ENCODE measurements around the gene SLC19A1.
"Not testable (repeated sequence)": the region's sequence is repeated elsewhere in the genome, so short reads cannot be mapped to it uniquely, and the experiment has no call there.

The SLC19A1 gene

GRCh38 chr21:45572783-45573451 is 30.7 kb upstream of the SLC19A1 start:
- Histone ChIP-seq H3K36me3 (ENCODE audit: insufficient read depth, low read length) (no peaks in the 10 kb centered on the region), H3K4me1 (ENCODE audit: insufficient read depth, low read length) (no peaks in the 10 kb centered on the region; the same call in 1 of the 2 replicates), H3K9ac (ENCODE audit: low read depth, low read length) (no peak overlapping the region), H3K9me3 (ENCODE audit: control insufficient read depth, insufficient read depth, low read length) (no peaks in the 10 kb centered on the region)

GRCh38 chr21:45572231-45572630 is 30.0 kb upstream of the SLC19A1 start:
- H3K4me1 ChIP-seq (ENCODE audit: insufficient read depth, low read length), result no peaks in the 10 kb centered on the region; the same call in 1 of the 2 replicates
- H3K9ac ChIP-seq (ENCODE audit: low read depth, low read length), result no peak overlapping the region

GRCh38 chr21:45571641-45572040 is 29.4 kb upstream of the SLC19A1 start:
- Histone ChIP-seq H3K36me3 (ENCODE audit: insufficient read depth, low read length) (no peaks in the 10 kb centered on the region), H3K9me3 (ENCODE audit: control insufficient read depth, insufficient read depth, low read length) (no peaks in the 10 kb centered on the region), H3K9ac (ENCODE audit: low read depth, low read length) (no peak overlapping the region), H3K4me1 (ENCODE audit: insufficient read depth, low read length) (no peaks in the 10 kb centered on the region; the same call in 1 of the 2 replicates)

More at GRCh38 chr21:45572231-45572630, 30.0 kb upstream of the SLC19A1 start:
- Histone ChIP-seq H3K9me3 (ENCODE audit: control insufficient read depth, insufficient read depth, low read length) (no peaks in the 10 kb centered on the region), H3K36me3 (ENCODE audit: insufficient read depth, low read length) (no peaks in the 10 kb centered on the region)

- Histone ChIP-seq H3K36me3 (ENCODE audit: insufficient read depth, low read length) (no peaks in the 10 kb centered on the region), H3K9ac (ENCODE audit: low read depth, low read length) (no peak overlapping the region), H3K4me1 (ENCODE audit: insufficient read depth, low read length) (no peaks in the 10 kb centered on the region; the same call in 1 of the 2 replicates), H3K9me3 (ENCODE audit: control insufficient read depth, insufficient read depth, low read length) (no peaks in the 10 kb centered on the region)
Measured at GRCh38 chr21:45570826-45571601, 28.8 kb upstream of the SLC19A1 start.

- Histone ChIP-seq H3K9ac (ENCODE audit: low read depth, low read length) (no peak overlapping the region), H3K4me1 (ENCODE audit: insufficient read depth, low read length) (no peaks in the 10 kb centered on the region; the same call in 1 of the 2 replicates), H3K36me3 (ENCODE audit: insufficient read depth, low read length) (no peaks in the 10 kb centered on the region), H3K9me3 (ENCODE audit: control insufficient read depth, insufficient read depth, low read length) (no peaks in the 10 kb centered on the region)
Measured at GRCh38 chr21:45570071-45570470, 27.8 kb upstream of the SLC19A1 start.

- no peaks in the 10 kb centered on the region for H3K36me3 ChIP-seq (ENCODE audit: insufficient read depth, low read length)
- H3K9ac ChIP-seq (ENCODE audit: low read depth, low read length), result no peak overlapping the region
- H3K4me1 ChIP-seq (ENCODE audit: insufficient read depth, low read length), result no peaks in the 10 kb centered on the region
- H3K9me3 ChIP-seq (ENCODE audit: control insufficient read depth, insufficient read depth, low read length), result no peaks in the 10 kb centered on the region
Measured at GRCh38 chr21:45568383-45568782, 26.1 kb upstream of the SLC19A1 start.

GRCh38 chr21:45564137-45564536 is 21.9 kb upstream of the SLC19A1 start:
- not testable (repeated sequence) for H3K4me1 ChIP-seq (ENCODE audit: insufficient read depth, low read length); H3K36me3 ChIP-seq (ENCODE audit: insufficient read depth, low read length); H3K9me3 ChIP-seq (ENCODE audit: control insufficient read depth, insufficient read depth, low read length); H3K9ac ChIP-seq (ENCODE audit: low read depth, low read length)

GRCh38 chr21:45562965-45563364 is 20.7 kb upstream of the SLC19A1 start:
- no peaks in the 10 kb centered on the region for H3K9me3 ChIP-seq (ENCODE audit: control insufficient read depth, insufficient read depth, low read length)
- H3K36me3 ChIP-seq (ENCODE audit: insufficient read depth, low read length), result no peaks in the 10 kb centered on the region
- H3K4me1 ChIP-seq (ENCODE audit: insufficient read depth, low read length), result peaks cover 4% of the 10 kb centered on the region; the same call in 1 of the 2 replicates
- H3K9ac ChIP-seq (ENCODE audit: low read depth, low read length), result no peak overlapping the region

- H3K9ac ChIP-seq (ENCODE audit: low read depth, low read length), result no peak overlapping the region
- H3K36me3 ChIP-seq (ENCODE audit: insufficient read depth, low read length), result no peaks in the 10 kb centered on the region
- H3K4me1 ChIP-seq (ENCODE audit: insufficient read depth, low read length), result peaks cover 4% of the 10 kb centered on the region; the same call in 1 of the 2 replicates
- no peaks in the 10 kb centered on the region for H3K9me3 ChIP-seq (ENCODE audit: control insufficient read depth, insufficient read depth, low read length)
Measured at GRCh38 chr21:45562402-45562801, 20.2 kb upstream of the SLC19A1 start.

- not testable (repeated sequence) for H3K36me3 ChIP-seq (ENCODE audit: insufficient read depth, low read length); H3K9me3 ChIP-seq (ENCODE audit: control insufficient read depth, insufficient read depth, low read length)
Measured at GRCh38 chr21:45561241-45561640, 19.0 kb upstream of the SLC19A1 start.

GRCh38 chr21:45560106-45561021 is 18.1 kb upstream of the SLC19A1 start:
- no peak overlapping the region for H3K9ac ChIP-seq (ENCODE audit: low read depth, low read length)
- no peaks in the 10 kb centered on the region for H3K36me3 ChIP-seq (ENCODE audit: insufficient read depth, low read length)
- H3K9me3 ChIP-seq (ENCODE audit: control insufficient read depth, insufficient read depth, low read length), result no peaks in the 10 kb centered on the region
- H3K4me1 ChIP-seq (ENCODE audit: insufficient read depth, low read length), result peaks cover 4% of the 10 kb centered on the region; the same call in 1 of the 2 replicates

More at GRCh38 chr21:45561241-45561640, 19.0 kb upstream of the SLC19A1 start:
- not testable (repeated sequence) for H3K4me1 ChIP-seq (ENCODE audit: insufficient read depth, low read length); H3K9ac ChIP-seq (ENCODE audit: low read depth, low read length)

- H3K9ac ChIP-seq (ENCODE audit: low read depth, low read length), result no peak overlapping the region
- H3K4me1 ChIP-seq (ENCODE audit: insufficient read depth, low read length), result peaks cover 4% of the 10 kb centered on the region; the same call in 1 of the 2 replicates
- no peaks in the 10 kb centered on the region for H3K36me3 ChIP-seq (ENCODE audit: insufficient read depth, low read length)
- H3K9me3 ChIP-seq (ENCODE audit: control insufficient read depth, insufficient read depth, low read length), result no peaks in the 10 kb centered on the region
Measured at GRCh38 chr21:45559216-45560105, 17.2 kb upstream of the SLC19A1 start.

GRCh38 chr21:45558044-45558721 is 15.9 kb upstream of the SLC19A1 start:
- H3K9ac ChIP-seq (ENCODE audit: low read depth, low read length), result no peak overlapping the region
- H3K4me1 ChIP-seq (ENCODE audit: insufficient read depth, low read length), result peaks cover 4% of the 10 kb centered on the region; the same call in 1 of the 2 replicates
- no peaks in the 10 kb centered on the region for H3K36me3 ChIP-seq (ENCODE audit: insufficient read depth, low read length)
- H3K9me3 ChIP-seq (ENCODE audit: control insufficient read depth, insufficient read depth, low read length), result no peaks in the 10 kb centered on the region

Data from ES-I3 (cell line).